Body of pancreas (tissue), 4 donors: Measurements from ENCODE around the gene C5orf15. TPM values are rescaled to one million over a fixed set of nuclear protein-coding genes. Genes with fewer than 3 reads are reported as not detected.

Experiments used
- ATAC-seq: fragments of 150-250 bp; one replicate; pipeline ENCODE4 v1.9.1; 2016
- DNase-seq, 4 donors: peaks; one replicate each; pipeline ENCODE4 v3.0.0-alpha.2; 2019
- H3K27ac ChIP-seq, 4 donors: fragments of 200-600 bp; sonication (generic); 1 replicate in 3 of 4; 2 replicates in 1 of 4; pipeline versions ENCODE4 v1.5.1 to v1.6.1; 2016 to 2019; ENCODE audit warnings: mild to moderate bottlenecking in 1 of 4, mixed read lengths in 1 of 4, moderate library complexity in 1 of 4
- H3K27me3 ChIP-seq, 2 donors: fragments of 200-600 bp; sonication (generic); one replicate each; pipeline ENCODE4 v1.6.0; 2016; ENCODE audit warnings: mild to moderate bottlenecking in 1 of 2
- H3K36me3 ChIP-seq, 2 donors: fragments of 200-600 bp; sonication (generic); replicated peaks in 1 of 2; 2 replicates each; pipeline ENCODE4 v1.5.1; 2016; ENCODE audit warnings: low read depth in 2 of 2; ENCODE audit not compliant: insufficient read depth in 1 of 2
- H3K4me1 ChIP-seq: fragments of 200-600 bp; sonication (generic); one replicate; pipeline ENCODE4 v1.6.0; 2016
- H3K4me3 ChIP-seq, 2 donors: fragments of 200-600 bp; sonication (generic); 1 replicate in 1 of 2; 2 replicates in 1 of 2; pipeline ENCODE4 v1.5.1; 2016 to 2019
- H3K9me3 ChIP-seq, 3 donors: fragments of 200-600 bp; sonication (generic); 1 replicate in 2 of 3; 2 replicates in 1 of 3; pipeline ENCODE4 v1.5.1; 2016
- POLR2A ChIP-seq, 3 donors: fragments of 450-650 bp; IDR thresholded peaks; one replicate each; pipeline ENCODE4 v1.6.1; 2016; ENCODE audit warnings: antibody characterized with exemption in 3 of 3, mild to moderate bottlenecking in 2 of 3
- WGBS, 2 donors: methylation state at CpG; one replicate each; pipeline ENCODE4 v1.1.5; 2017; 5-methylcytosine and 5-hydroxymethylcytosine counted together
- intact Hi-C: fragments of 100-400 bp; cut with DNase I; formaldehyde crosslinking; loops from one replicate; pipeline ENCODE4 v1.15.1; 2023
- total RNA-seq, 2 donors: library from RNA; depleted of rRNA; stranded (reverse); fragments of >200 nt; gene quantifications; one replicate each; pipeline ENCODE4 v1.1.0, GENCODE V29; 2016
- TF ChIP-seq, protein P1 (sequence below), 7 experiments: fragments of 450-650 bp in 4 of 7; fragments of 200-600 bp in 3 of 7; sonication (generic) in 3 of 7; IDR thresholded peaks; one replicate each; pipeline ENCODE4 v1.5.1; 2016 to 2019; ENCODE audit warnings: antibody characterized with exemption in 7 of 7

Gene C5orf15
- total RNA-seq, 2 donors from 2014 or later = 20.4 to 28.0 TPM

DNA sequence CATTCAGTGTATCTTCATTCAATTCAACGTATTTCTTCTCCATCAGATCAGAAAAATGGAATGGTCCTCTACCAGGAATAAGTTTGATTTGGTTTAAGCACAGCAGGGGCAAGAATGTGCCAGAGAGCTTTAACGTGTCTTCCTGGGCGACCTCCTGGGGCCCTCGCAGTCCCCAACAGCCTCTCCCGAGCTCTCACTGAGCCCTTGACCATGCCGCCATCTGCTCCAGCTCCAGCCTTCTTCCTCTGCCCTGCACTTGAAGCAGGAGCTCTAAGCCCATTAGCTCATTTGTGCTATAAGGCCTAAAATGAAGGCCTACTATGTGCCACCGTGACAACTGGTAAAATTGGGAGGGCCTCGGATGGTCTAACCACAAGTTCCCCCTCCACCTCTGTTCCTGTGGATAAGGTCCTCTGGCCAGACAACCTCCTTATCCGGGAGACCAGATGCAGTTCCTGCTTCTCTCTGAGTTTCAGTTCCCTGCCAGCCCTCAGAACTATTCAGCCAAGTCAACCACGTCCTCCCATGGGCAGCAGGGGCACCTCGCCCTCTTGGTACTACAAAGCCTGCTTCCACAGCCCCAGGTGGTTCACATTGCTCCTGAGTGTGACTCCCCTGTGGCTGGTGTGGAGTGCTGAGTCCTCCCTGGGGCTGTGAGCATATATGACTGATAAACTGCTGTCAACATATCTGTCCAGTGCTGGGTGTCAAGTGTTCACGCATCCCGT lies 35.8 kb downstream of the C5orf15 start:
- DNase-seq (no peak), ATAC-seq (no peak)
- Histone ChIP-seq H3K27me3 (no peaks in the 10 kb centered on the region), H3K36me3 (no peaks in the 10 kb centered on the region), H3K9me3 (no peaks in the 10 kb centered on the region), H3K4me1 (peaks cover 3% of the 10 kb centered on the region), H3K27ac (no peak overlapping the region), H3K4me3 (no peak overlapping the region)
- intact Hi-C loops = no loop called here
- 62 to 66% methylated on average over 11 to 13 of the region's 13 CpGs for WGBS, 2 donors
- no peak for TF ChIP-seq POLR2A (IDR thresholded peaks at IDR 0.05)
- TF ChIP-seq, protein P1, sequence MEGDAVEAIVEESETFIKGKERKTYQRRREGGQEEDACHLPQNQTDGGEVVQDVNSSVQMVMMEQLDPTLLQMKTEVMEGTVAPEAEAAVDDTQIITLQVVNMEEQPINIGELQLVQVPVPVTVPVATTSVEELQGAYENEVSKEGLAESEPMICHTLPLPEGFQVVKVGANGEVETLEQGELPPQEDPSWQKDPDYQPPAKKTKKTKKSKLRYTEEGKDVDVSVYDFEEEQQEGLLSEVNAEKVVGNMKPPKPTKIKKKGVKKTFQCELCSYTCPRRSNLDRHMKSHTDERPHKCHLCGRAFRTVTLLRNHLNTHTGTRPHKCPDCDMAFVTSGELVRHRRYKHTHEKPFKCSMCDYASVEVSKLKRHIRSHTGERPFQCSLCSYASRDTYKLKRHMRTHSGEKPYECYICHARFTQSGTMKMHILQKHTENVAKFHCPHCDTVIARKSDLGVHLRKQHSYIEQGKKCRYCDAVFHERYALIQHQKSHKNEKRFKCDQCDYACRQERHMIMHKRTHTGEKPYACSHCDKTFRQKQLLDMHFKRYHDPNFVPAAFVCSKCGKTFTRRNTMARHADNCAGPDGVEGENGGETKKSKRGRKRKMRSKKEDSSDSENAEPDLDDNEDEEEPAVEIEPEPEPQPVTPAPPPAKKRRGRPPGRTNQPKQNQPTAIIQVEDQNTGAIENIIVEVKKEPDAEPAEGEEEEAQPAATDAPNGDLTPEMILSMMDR (IDR thresholded peaks at IDR 0.05) = no peak

DNA sequence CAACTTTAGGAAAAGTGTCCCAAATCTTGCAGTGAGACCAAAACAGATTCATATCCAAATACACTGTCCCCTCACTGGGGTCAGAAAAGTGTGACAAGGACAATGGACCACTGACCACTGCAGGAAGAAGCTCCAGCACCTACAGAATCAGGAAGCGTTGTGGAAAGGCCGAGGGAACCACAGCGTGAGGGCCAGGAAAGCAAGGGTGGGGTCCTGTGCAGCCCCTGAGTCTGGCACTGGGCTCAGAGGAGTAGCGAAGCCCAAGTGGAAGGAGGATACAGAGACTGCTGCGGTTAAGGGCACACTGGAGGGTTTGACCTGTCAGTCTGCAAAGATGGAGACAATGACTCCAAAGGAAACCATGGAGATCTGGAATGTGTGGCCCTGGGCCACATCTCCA lies 36.9 kb downstream of the C5orf15 start:
- WGBS, 2 donors = 87 to 94% methylated on average over 5 of the region's 5 CpGs
- Histone ChIP-seq H3K36me3 (no peaks in the 10 kb centered on the region), H3K4me3 (no peak overlapping the region), H3K9me3 (no peaks in the 10 kb centered on the region), H3K27ac (no peak overlapping the region), H3K4me1 (peaks cover 8% of the 10 kb centered on the region), H3K27me3 (no peaks in the 10 kb centered on the region)
- DNase-seq = no peak
- ATAC-seq = no peak
- intact Hi-C loops = no loop called here
- no peak for TF ChIP-seq POLR2A (IDR thresholded peaks at IDR 0.05)
- TF ChIP-seq, protein P1 (IDR thresholded peaks at IDR 0.05) = no peak

DNA sequence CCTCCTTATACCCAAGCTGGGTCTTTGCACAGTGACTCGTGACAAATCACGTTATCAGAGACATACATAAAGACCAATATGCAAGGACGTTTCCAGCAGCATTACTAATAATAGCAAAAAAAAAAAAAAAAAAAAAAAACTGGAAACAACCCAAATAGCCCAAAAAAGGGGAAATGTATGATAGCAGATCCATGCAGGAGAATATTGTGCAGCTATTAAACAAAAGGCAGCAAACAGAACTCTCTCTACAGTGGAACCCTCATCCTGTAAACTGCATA lies 37.7 kb downstream of the C5orf15 start:
- Histone ChIP-seq H3K27ac (no peak overlapping the region), H3K9me3 (no peaks in the 10 kb centered on the region), H3K4me3 (no peak overlapping the region), H3K4me1 (peaks cover 16% of the 10 kb centered on the region), H3K36me3 (no peaks in the 10 kb centered on the region), H3K27me3 (no peaks in the 10 kb centered on the region)
- intact Hi-C loops = no loop called here
- DNase-seq = no peak
- 39 to 46% methylated on average over 3 of the region's 3 CpGs for WGBS, 2 donors
- no peak for TF ChIP-seq POLR2A (IDR thresholded peaks at IDR 0.05)
- TF ChIP-seq, protein P1 (IDR thresholded peaks at IDR 0.05) = no peak
- no peak for ATAC-seq

DNA sequence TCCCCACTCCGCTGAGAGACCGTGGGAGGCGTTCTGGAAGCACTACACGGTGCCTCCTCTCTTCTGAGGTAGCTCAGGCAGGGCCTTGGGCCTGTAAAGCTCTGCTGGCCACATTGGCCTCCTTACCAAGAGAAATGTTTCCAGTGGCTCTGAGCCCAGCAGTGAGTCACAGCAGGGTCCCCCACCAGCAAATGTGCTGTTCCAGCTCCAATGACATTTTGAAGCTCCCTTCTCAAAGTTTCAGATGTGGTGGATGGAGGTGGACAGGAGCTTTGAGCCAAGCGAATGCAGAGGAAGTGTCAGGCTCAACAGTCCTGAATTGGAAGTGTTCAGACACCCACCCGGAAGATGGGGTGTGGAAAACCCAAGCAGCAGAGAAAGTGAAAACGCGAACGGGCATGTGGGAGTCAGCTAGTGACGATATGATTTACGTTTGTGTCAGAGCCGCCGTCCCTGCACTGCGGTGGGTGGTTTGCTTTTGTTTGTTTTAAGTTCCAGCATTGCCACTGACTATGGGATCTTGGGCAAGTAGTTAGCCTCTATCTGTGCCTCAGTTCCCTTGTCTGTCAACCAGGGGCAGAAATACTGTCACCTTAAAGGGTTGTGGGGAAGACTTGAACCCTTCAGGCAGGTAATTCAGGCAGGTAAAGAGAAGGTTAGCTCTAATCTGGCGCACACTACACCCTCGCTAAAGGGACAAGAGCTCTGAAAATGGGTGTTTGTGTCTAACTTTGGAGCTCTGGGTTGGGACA lies 38.2 kb downstream of the C5orf15 start:
- Histone ChIP-seq H3K4me3 (no peak overlapping the region), H3K4me1 (peaks cover 20% of the 10 kb centered on the region), H3K27ac (no peak overlapping the region), H3K36me3 (no peaks in the 10 kb centered on the region), H3K27me3 (no peaks in the 10 kb centered on the region), H3K9me3 (no peaks in the 10 kb centered on the region)
- ATAC-seq (no peak), DNase-seq (no peak)
- intact Hi-C loops = no loop called here
- TF ChIP-seq POLR2A (IDR thresholded peaks at IDR 0.05) = no peak
- TF ChIP-seq, protein P1 (IDR thresholded peaks at IDR 0.05) = no peak
- 79 to 86% methylated on average over 15 to 16 of the region's 16 CpGs for WGBS, 2 donors
